Activated CD4-positive, alpha-beta memory T cell treated with anti-CD3 and anti-CD28 coated beads, Interleukin-2, amount 10 ng/mL, durations not matched to agents 7 days and 5 days (primary cell): Measurements from ENCODE around the gene GRIN3B. TPM values are rescaled to one million over a fixed set of nuclear protein-coding genes. Genes with fewer than 3 reads are reported as not detected.

Source experiments
- CTCF ChIA-PET: fragments of 350-600 bp; sonication (Branson Sonifier 250); formaldehyde crosslinking; loops from one replicate; lab custom pipeline; 2021; ENCODE audit warnings: antibody characterized with exemption, inconsistent platforms; lab: Charles Lee
- POLR2A ChIA-PET: fragments of 350-600 bp; sonication (Branson Sonifier 250); formaldehyde crosslinking; loops from one replicate; lab custom pipeline; 2021; ENCODE audit warnings: antibody characterized with exemption; lab: Charles Lee
- DNase-seq: peaks from one replicate; pipeline ENCODE4 v3.0.0-alpha.2; 2020
- H3K27ac Mint-ChIP-seq: one replicate; pipeline ENCODE4 v1.8.0; 2021; ENCODE audit warnings: mild to moderate bottlenecking, mixed read lengths
- H3K27me3 Mint-ChIP-seq: one replicate; pipeline ENCODE4 v1.8.0; 2021; ENCODE audit warnings: mixed read lengths
- H3K36me3 Mint-ChIP-seq: one replicate; pipeline ENCODE4 v1.8.0; 2021; ENCODE audit warnings: low read depth, mixed read lengths
- H3K4me1 Mint-ChIP-seq: one replicate; pipeline ENCODE4 v1.8.0; 2021; ENCODE audit warnings: mixed read lengths
- H3K4me3 Mint-ChIP-seq: one replicate; pipeline ENCODE4 v1.8.0; 2021; ENCODE audit warnings: mild to moderate bottlenecking, mixed read lengths
- H3K9me3 Mint-ChIP-seq: one replicate; pipeline ENCODE4 v1.8.0; 2021; ENCODE audit warnings: mixed read lengths
- total RNA-seq, 2 experiments: library from RNA; stranded (reverse); gene quantifications; one replicate each; pipeline ENCODE4 v1.2.3, GENCODE V29; 2021

GRIN3B gene
- total RNA-seq, 2 experiments from 2014 or later: 0.08 TPM; not detected in 1

DNA sequence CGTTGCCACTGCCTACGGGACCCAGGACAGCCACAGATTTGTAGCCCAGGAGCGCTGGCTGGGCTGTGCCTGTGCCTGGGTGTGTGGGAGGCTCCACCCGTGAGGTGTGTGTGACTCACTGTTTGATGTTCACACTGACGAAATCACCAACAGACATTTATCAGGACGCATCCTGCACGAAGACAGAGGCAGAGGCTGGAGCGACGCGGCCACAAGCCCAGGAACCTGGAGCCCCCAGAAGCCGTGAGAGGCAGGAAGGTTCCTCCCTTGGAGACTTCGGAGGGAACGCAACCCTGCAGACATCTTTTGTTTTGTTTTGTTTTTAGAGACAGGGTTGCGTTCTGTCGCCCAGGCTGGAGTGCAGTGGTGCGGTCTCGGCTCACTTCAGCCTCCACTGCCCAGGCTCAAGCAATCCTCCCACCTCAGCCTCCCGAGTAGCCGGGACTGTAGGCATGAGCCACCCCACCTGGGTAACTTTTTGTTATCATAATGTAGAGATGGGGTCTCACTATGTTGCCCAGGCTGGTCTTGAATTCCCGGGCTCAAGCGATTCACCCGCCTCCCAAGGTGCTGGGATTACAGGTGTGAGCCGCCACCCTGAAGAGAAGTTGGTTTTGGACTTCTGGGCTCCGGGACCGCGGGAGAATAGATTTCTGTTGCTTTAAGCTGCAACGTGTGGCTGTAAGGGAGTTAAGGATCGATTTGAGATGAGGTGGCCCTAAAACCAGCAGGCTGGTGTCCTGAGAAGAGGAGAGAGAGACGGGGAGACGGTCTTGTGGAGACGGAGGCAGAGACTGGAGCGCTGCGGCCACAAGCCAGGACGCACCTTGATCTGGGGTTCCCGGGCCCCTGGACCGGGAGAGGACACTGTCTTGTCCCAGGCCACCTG lies 41.0 kb upstream of the GRIN3B start:
- Mint-ChIP-seq H3K27ac (peak overlapping the region; percentile 47), H3K4me1 (peaks cover 11% of the 10 kb centered on the region), H3K36me3 (peaks cover 13% of the 10 kb centered on the region), H3K27me3 (no peaks in the 10 kb centered on the region), H3K4me3 (no peak overlapping the region), H3K9me3 (peaks cover 2% of the 10 kb centered on the region)
- peak; percentile 31 for DNase-seq
- CTCF ChIA-PET: no interaction called here
- POLR2A ChIA-PET: no interaction called here

DNA sequence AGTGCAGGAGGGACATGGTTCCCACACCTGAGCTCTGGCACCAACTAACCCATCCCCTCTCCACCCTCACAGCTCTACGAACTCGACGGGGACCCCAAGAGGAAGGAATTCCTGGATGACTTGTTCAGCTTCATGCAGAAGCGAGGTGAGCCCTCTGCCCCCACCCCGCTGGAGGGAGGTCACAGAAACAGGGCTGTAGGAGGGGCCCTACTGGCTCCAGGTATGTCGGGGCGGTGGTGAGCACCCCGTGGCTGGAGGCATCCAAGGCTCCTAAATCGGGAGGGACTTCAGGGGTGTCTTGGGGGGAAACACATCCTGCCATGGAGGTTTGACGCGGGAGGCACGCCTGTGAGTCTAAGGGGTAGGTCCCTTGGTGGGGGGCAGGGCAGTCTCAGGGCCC lies 40.2 kb upstream of the GRIN3B start:
- Mint-ChIP-seq H3K36me3 (peaks cover 21% of the 10 kb centered on the region), H3K9me3 (peaks cover 2% of the 10 kb centered on the region), H3K4me1 (peaks cover 11% of the 10 kb centered on the region), H3K27ac (no peak overlapping the region), H3K4me3 (no peak overlapping the region), H3K27me3 (no peaks in the 10 kb centered on the region)
- DNase-seq: no peak
- POLR2A ChIA-PET: no interaction called here
- CTCF ChIA-PET: no interaction called here

GRCh38 chr19:960601-960938 lies 39.6 kb upstream of the GRIN3B start:
- peaks cover 26% of the 10 kb centered on the region for H3K36me3 Mint-ChIP-seq
- ChIA-PET CTCF (no interaction called here), POLR2A (no interaction called here)
- H3K27ac Mint-ChIP-seq: no peak overlapping the region
- peaks cover 2% of the 10 kb centered on the region for H3K9me3 Mint-ChIP-seq
- no peak overlapping the region for H3K4me3 Mint-ChIP-seq
- no peak for DNase-seq
- H3K27me3 Mint-ChIP-seq: no peaks in the 10 kb centered on the region
- peaks cover 15% of the 10 kb centered on the region for H3K4me1 Mint-ChIP-seq

DNA sequence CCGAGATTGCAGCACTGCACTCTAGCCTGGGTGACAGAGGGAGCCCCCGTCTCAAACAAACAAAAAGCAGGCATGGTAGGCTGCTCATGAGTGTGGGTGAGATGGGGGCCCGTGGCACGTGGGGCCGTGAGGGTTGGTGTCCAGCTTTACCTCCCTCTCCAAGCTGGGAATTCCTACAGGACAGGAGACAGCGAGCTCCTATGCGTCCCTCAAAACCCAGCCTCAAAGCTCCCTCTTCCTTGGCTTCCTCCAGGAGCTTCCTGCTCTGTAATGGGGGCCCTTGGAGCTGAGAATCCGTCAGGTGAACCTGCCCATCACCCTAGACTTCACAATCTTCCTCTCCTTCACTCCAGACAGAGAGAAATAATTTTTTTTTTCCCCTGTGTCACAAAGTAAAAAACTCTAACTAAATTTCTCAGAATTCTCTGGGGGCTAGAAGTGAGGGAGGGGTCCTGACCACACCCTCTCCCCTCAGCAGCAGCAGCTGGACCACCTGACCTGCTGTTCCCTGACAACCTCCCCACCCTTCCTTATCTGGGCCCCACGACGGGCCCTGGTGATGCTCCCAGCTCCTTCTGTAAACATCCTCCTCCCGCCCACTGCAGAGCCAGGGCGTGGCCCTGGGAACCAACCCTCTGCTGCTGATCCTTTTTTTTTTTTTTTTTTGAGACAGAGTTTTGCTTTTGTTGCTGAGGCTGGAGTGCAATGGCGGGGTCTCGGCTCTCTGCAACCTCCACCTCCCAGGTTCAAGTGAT lies 38.2 kb upstream of the GRIN3B start:
- Mint-ChIP-seq H3K27ac (peak overlapping the region; percentile 58), H3K4me1 (peaks cover 15% of the 10 kb centered on the region), H3K27me3 (no peaks in the 10 kb centered on the region), H3K4me3 (no peak overlapping the region), H3K36me3 (peaks cover 38% of the 10 kb centered on the region), H3K9me3 (peaks cover 2% of the 10 kb centered on the region)
- CTCF ChIA-PET: interaction anchor here (0.7 kb wide), 1 partner anchor 272 kb away, joined by 5 read pairs; no protein-coding TSS in a partner anchor
- DNase-seq: no peak
- POLR2A ChIA-PET: interaction anchor here (0.5 to 1.0 kb wide), 3 partner anchors 22 to 293 kb away, joined by 3 read pairs; partner anchors contain the start of gene WDR18

- POLR2A ChIA-PET: interaction anchor here (0.9 to 1.0 kb wide), 2 partner anchors 21 to 77 kb away, joined by 3 read pairs; partner anchors contain the start of gene WDR18
- H3K4me1 Mint-ChIP-seq: peaks cover 15% of the 10 kb centered on the region
- peaks cover 41% of the 10 kb centered on the region for H3K36me3 Mint-ChIP-seq
- no peak overlapping the region for H3K4me3 Mint-ChIP-seq
- CTCF ChIA-PET: no interaction called here
- peaks cover 2% of the 10 kb centered on the region for H3K9me3 Mint-ChIP-seq
- no peaks in the 10 kb centered on the region for H3K27me3 Mint-ChIP-seq
- no peak overlapping the region for H3K27ac Mint-ChIP-seq
- no peak for DNase-seq
Measured at GRCh38 chr19:962683-963400, 37.4 kb upstream of the GRIN3B start.

- peaks cover 46% of the 10 kb centered on the region for H3K36me3 Mint-ChIP-seq
- H3K4me3 Mint-ChIP-seq: no peak overlapping the region
- ChIA-PET POLR2A (no interaction called here), CTCF (no interaction called here)
- peaks cover 13% of the 10 kb centered on the region for H3K4me1 Mint-ChIP-seq
- DNase-seq: no peak
- H3K27me3 Mint-ChIP-seq: no peaks in the 10 kb centered on the region
- H3K27ac Mint-ChIP-seq: no peak overlapping the region
- peaks cover 2% of the 10 kb centered on the region for H3K9me3 Mint-ChIP-seq
Measured at GRCh38 chr19:963486-963951, 36.7 kb upstream of the GRIN3B start.

DNA sequence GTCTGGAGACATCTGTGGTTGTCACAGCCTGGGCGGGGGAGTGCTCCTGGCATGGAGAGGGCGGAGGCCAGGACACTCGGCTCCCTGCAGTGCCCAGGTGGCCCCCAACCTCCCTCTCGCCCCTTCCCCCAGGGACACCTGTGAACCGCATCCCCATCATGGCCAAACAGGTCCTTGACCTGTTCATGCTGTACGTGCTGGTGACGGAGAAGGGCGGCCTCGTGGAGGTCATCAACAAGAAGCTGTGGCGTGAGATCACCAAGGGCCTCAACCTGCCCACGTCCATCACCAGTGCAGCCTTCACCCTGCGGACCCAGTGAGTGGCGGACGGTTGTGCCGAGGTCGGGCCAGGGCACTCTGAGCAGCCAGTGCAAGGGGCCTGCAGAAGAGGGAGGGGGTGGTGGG lies 36.1 kb upstream of the GRIN3B start:
- no peak overlapping the region for H3K4me3 Mint-ChIP-seq
- peaks cover 51% of the 10 kb centered on the region for H3K36me3 Mint-ChIP-seq
- no peak overlapping the region for H3K27ac Mint-ChIP-seq
- H3K4me1 Mint-ChIP-seq: peaks cover 10% of the 10 kb centered on the region
- POLR2A ChIA-PET: no interaction called here
- DNase-seq: no peak
- H3K9me3 Mint-ChIP-seq: peaks cover 2% of the 10 kb centered on the region
- H3K27me3 Mint-ChIP-seq: no peaks in the 10 kb centered on the region
- CTCF ChIA-PET: no interaction called here

- Mint-ChIP-seq H3K4me1 (peaks cover 10% of the 10 kb centered on the region), H3K27ac (no peak overlapping the region), H3K27me3 (no peaks in the 10 kb centered on the region), H3K4me3 (no peak overlapping the region), H3K36me3 (peaks cover 54% of the 10 kb centered on the region), H3K9me3 (peaks cover 2% of the 10 kb centered on the region)
- DNase-seq: no peak
- POLR2A ChIA-PET: no interaction called here
- CTCF ChIA-PET: no interaction called here
Measured at GRCh38 chr19:964761-965694, 35.2 kb upstream of the GRIN3B start.

DNA sequence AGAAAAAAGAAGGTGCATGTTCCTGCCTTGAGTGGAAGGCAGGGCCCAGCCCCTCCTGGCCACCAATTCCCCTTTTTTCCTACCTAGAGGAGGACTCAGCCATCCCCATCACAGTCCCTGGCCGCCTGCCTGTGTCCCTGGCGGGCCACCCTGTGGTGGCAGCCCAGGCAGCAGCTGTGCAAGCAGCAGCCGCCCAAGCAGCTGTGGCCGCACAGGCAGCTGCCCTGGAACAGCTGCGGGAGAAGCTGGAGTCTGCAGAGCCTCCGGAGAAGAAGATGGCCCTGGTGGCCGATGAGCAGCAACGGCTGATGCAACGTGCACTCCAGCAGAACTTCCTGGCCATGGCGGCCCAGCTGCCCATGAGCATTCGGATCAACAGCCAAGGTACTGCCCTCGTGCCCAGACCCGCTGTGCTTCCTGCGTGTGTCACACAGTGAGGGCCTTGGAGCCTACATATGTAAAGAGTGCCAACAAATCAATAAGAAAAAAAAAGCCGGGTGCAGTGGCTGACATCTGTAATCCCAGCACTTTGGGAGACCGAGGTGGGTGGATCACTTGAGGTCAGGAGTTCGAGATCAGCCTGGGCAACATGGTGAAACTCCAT lies 33.6 kb upstream of the GRIN3B start:
- no peaks in the 10 kb centered on the region for H3K27me3 Mint-ChIP-seq
- CTCF ChIA-PET: interaction anchor here (0.6 kb wide), 1 partner anchor 28 kb away, joined by 3 read pairs; no protein-coding TSS in a partner anchor
- peaks cover 67% of the 10 kb centered on the region for H3K36me3 Mint-ChIP-seq
- no peak for DNase-seq
- H3K9me3 Mint-ChIP-seq: peaks cover 7% of the 10 kb centered on the region
- H3K27ac Mint-ChIP-seq: no peak overlapping the region
- POLR2A ChIA-PET: no interaction called here
- peaks cover 10% of the 10 kb centered on the region for H3K4me1 Mint-ChIP-seq
- no peak overlapping the region for H3K4me3 Mint-ChIP-seq

DNA sequence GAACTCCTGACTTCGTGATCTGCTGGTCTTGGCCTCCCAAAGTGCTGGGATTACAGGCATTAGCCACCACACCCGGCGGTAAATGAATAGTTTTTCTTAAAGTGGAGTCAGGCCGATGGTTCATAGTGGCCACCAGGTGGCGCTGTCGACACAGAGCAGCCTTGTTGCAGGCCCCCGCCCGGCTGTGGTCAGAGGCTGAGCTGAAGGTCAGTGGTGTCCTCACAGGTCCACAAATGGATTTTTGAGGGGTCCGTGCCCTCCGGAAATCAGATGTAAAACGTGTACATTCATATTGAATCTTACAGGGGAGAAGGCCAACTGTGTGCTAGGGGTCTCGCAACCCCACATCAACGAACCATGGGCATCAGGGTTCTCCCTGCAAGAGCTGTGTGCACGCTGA lies 29.5 kb upstream of the GRIN3B start:
- peaks cover 56% of the 10 kb centered on the region for H3K36me3 Mint-ChIP-seq
- no peak overlapping the region for H3K4me3 Mint-ChIP-seq

DNA sequence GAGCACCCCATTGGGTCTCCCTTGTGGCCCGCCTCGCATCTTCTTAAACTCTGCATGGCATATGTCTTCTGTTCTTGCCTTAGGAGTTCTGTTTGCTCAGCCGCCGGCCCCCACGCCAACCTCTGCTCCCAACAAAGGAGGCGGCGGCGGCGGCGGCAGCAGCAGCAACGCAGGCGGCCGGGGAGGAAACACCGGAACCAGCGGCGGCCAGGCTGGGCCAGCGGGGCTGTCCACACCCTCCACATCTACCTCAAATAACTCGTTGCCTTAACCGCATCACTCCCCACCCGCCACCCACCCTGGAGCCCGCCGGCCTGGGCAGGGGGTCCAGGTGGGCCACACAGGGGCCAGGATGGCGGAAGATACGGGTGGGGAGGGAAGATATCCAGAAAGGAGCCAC lies 28.4 kb upstream of the GRIN3B start:
- DNase-seq: no peak
- Mint-ChIP-seq H3K27ac (no peak overlapping the region), H3K27me3 (no peaks in the 10 kb centered on the region), H3K4me1 (no peaks in the 10 kb centered on the region), H3K36me3 (peaks cover 47% of the 10 kb centered on the region), H3K4me3 (no peak overlapping the region), H3K9me3 (peaks cover 5% of the 10 kb centered on the region)
- ChIA-PET POLR2A (no interaction called here), CTCF (interaction anchor here (2.7 kb wide), 1 partner anchor 10 kb away, joined by 9 read pairs; no protein-coding TSS in a partner anchor)

More for the DNA sequence above, 29.5 kb upstream of the GRIN3B start:
- Mint-ChIP-seq H3K27me3 (no peaks in the 10 kb centered on the region), H3K27ac (no peak overlapping the region), H3K4me1 (no peaks in the 10 kb centered on the region), H3K9me3 (peaks cover 5% of the 10 kb centered on the region)
- ChIA-PET POLR2A (no interaction called here), CTCF (interaction anchor here (0.6 to 2.7 kb wide), 5 partner anchors 11 to 201 kb away, joined by 3 to 9 read pairs (median 6); partner anchors contain the start of gene WDR18)
- DNase-seq: no peak
